ENCODE measurements around the gene HAUS7.

Gene HAUS7

GRCh38 chrX:153463031-153463430 is 7.3 kb downstream of the HAUS7 start:
- no peak for TF ChIP-seq CTCF (IDR thresholded peaks at IDR 0.05; ENCODE audit: control extremely low read depth, extremely low read depth, low read depth, missing control alignments)
- POLR2A ChIA-PET: no interaction called here
- no peak for DNase-seq (ENCODE audit: extremely low spot score)
- CTCF ChIA-PET: no interaction called here

DNA sequence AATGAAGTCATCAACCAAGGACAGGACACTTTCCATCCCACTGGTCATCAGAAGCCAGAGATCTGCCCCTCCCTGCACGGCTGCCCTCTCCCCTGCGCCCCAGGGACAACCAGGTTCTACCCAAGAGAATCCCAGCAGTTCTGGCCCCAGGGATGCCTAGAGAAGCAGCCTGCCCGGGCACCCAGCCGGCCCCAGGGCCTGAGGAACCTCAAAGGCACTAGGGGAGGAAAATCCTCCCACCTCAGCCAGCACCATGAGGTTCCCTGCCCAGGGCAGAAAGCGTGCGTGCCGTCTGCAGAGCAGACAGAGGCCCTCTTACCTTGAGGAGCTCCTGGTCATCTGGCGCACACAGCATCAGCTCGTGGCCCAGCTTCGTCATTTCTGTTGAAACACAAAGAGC is 8.1 kb downstream of the HAUS7 start:
- CTCF ChIA-PET: no interaction called here
- TF ChIP-seq CTCF (IDR thresholded peaks at IDR 0.05; ENCODE audit: control extremely low read depth, extremely low read depth, low read depth, missing control alignments): no peak
- POLR2A ChIA-PET: no interaction called here
- DNase-seq (ENCODE audit: extremely low spot score): no peak

DNA sequence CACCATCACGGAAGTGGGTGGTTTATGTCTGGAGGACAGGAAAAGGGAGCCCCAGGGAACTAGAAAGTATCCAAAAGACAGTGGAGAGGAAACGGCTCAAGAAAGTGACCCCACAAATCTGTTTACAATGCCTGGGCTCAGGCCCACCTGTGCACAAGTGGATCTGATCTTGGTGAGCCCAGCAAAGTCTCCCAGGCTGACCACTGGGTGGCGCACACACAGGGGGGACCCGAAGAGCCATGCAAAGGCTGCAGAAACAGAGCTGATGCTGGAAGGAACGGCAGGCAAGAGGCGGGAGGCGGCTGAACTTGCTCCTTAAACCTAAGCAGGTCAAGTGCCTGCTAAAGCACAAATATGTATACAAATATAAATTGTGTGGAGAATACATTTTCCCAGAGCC is 9.6 kb downstream of the HAUS7 start:
- DNase-seq (ENCODE audit: extremely low spot score): peak; percentile 61
- POLR2A ChIA-PET: no interaction called here
- peak; percentile 70 for TF ChIP-seq CTCF (IDR thresholded peaks at IDR 0.05; ENCODE audit: control extremely low read depth, extremely low read depth, low read depth, missing control alignments)
- CTCF ChIA-PET: interaction anchor here (0.6 to 1.8 kb wide), 7 partner anchors 9 to 519 kb away, joined by 3 to 7 read pairs (median 4); partner anchors contain the start of gene HAUS7

DNA sequence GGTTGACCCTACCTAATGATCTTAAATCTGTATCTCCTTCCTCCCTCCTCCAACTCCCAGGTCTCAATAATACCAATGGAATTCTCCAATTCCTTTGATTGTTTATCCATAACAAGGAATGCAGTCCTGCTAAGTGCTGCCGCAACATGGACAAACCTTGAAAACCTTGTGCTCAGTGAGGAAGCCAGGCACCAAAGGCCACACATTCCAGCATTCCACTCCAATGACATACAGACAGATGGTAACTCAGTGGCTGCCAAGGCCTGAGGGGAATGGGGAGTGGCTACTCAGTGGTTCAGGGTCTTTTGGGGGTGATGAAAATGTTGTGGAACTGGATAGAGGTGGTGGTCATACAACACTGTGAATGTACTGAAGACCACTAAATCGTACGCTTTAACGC is 10.4 kb downstream of the HAUS7 start:
- ChIA-PET CTCF (interaction anchor here (1.3 to 1.8 kb wide), 2 partner anchors 10 to 22 kb away, joined by 4 to 5 read pairs; partner anchors contain the start of gene HAUS7), POLR2A (no interaction called here)
- TF ChIP-seq CTCF (IDR thresholded peaks at IDR 0.05; ENCODE audit: control extremely low read depth, extremely low read depth, low read depth, missing control alignments): no peak
- no peak for DNase-seq (ENCODE audit: extremely low spot score)

DNA sequence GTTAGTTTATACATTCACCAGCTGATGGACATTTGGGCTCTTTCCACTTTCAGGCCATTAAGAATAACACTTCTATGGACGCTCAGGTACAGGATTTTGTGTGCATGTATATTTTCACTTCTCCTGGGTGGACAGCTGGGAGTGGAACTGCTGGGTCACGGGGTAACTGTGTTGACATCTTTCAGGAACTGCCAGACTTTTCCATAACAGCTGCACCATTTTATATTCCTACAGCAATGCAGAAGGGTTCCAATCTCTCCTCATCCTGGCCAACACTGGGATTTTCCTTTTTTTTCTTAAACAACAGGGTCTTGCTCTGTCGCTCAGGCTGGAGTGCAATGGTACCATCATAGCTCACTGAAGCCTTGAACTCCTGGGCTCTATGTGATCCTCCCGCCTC is 11.9 kb downstream of the HAUS7 start:
- ChIA-PET POLR2A (no interaction called here), CTCF (interaction anchor here (1.4 to 3.1 kb wide), 2 partner anchors 14 to 20 kb away, joined by 3 to 15 read pairs; partner anchors contain the start of gene HAUS7)
- no peak for DNase-seq (ENCODE audit: extremely low spot score)
- TF ChIP-seq CTCF (IDR thresholded peaks at IDR 0.05; ENCODE audit: control extremely low read depth, extremely low read depth, low read depth, missing control alignments): no peak

- POLR2A ChIA-PET: no interaction called here
- CTCF ChIA-PET: interaction anchor here (1.4 to 3.1 kb wide), 2 partner anchors 14 to 19 kb away, joined by 3 to 15 read pairs; partner anchors contain the start of gene HAUS7
- no peak for TF ChIP-seq CTCF (IDR thresholded peaks at IDR 0.05; ENCODE audit: control extremely low read depth, extremely low read depth, low read depth, missing control alignments)
- DNase-seq (ENCODE audit: extremely low spot score): no peak
Observed at GRCh38 chrX:153457827-153458466, 12.4 kb downstream of the HAUS7 start.

All from GM10248 (cell line).